ENCODE results near the gene TERB1.
"Not testable (repeated sequence)": the region's sequence is repeated elsewhere in the genome, so short reads cannot be mapped to it uniquely, and the experiment has no call there.

- not testable (repeated sequence) for TF ChIP-seq POLR2A (IDR thresholded peaks at IDR 0.05); CTCF (IDR thresholded peaks at IDR 0.05 in 8 of 11, conservative IDR thresholded peaks at IDR 0.05 in 3 of 11)
Measured at GRCh38 chr16:66793984-66794383, 7.4 kb downstream of the TERB1 start.
